Activated CD4-positive, alpha-beta T cell treated with anti-CD3 and anti-CD28 coated beads, Interleukin-2, amount 50 U/mL, for 48 hours (primary cell): Measurements from ENCODE around the gene TDRKH.
"Not testable (repeated sequence)": the region's sequence is repeated elsewhere in the genome, so short reads cannot be mapped to it uniquely, and the experiment has no call there.

ENCODE experiments used
- DNase-seq, 2 experiments: peaks; one replicate each; pipeline ENCODE4 v3.0.0-alpha.2; 2020

TDRKH gene

GRCh38 chr1:151801310-151801820 lies 11.1 kb upstream of the TDRKH start:
- no peak for DNase-seq

GRCh38 chr1:151800830-151801229 lies 10.5 kb upstream of the TDRKH start:
- DNase-seq = no peak

GRCh38 chr1:151799179-151800022 lies 9.1 kb upstream of the TDRKH start:
- DNase-seq = no peak

GRCh38 chr1:151798571-151798970 lies 8.3 kb upstream of the TDRKH start:
- no peak for DNase-seq

- peak in 1 of 2 experiments; percentile 13 for DNase-seq
These were observed 796 bp upstream of the TDRKH start for GRCh38 chr1:151790940-151791651.

DNA sequence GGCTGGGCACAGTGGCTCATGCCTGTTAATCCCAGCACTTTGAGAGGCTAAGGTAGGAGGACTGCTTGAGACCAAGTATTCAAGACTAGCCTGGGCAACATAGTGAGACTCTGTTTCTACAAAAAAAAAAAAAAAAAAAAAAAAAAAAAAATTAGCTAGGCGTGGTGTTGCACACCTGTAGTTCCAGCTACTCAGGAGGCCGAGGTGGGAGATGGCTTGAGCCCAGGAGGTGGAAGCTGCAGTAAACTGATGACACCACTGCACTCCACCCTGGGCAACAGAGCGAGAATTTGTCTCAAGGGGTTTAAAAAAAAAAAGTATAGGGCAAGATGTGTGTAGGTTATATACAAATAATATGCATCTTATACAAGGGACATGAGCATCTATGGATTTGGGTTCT lies 2.6 kb downstream of the TDRKH start:
- no peak for DNase-seq

DNA sequence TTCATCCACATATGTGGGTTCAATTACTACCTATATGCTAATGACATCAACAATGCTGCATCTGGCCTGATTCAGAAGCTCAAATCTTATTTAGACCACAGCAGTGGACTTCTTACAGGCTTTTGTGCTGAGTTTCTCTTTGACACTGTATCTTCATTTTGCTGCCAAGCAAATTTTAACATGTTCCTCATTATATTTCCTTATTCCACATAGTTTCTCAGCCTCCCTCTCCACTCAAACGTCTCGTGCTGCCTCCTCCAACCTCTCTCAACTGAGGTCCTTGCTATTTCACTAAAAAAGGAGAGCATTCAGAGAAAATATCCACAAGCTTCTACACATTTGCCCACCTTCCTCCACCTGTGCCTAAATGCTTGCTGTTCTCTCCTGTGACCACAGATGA lies 6.5 kb downstream of the TDRKH start:
- no peak for DNase-seq

DNA sequence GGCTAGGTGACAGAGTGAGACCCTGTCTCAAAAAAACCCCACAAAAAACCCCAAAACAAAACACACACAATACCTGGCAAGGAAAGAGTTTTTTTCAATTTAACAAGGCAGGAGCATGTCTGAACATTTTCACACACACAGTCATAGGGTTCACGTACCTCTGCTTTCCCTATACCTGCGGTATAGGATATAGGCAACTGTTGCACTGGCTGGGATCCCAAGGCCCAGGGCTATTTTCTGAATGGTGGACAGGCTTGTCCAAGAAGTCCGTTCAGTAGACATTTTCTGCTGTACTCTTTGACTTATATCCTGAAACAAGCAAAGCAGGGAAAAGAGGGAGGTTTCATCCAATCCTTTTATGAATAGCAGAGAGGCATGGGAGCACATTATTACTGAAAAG lies 7.6 kb downstream of the TDRKH start:
- no peak for DNase-seq

- not testable (repeated sequence) for DNase-seq
These were observed 8.3 kb downstream of the TDRKH start for GRCh38 chr1:151782026-151782425.

GRCh38 chr1:151780736-151781135 lies 9.6 kb downstream of the TDRKH start:
- DNase-seq = not testable (repeated sequence)

GRCh38 chr1:151779852-151780251 lies 10.4 kb downstream of the TDRKH start:
- no peak for DNase-seq

GRCh38 chr1:151777317-151777716 lies 13.0 kb downstream of the TDRKH start:
- no peak for DNase-seq

- no peak for DNase-seq
These were observed 13.6 kb downstream of the TDRKH start for GRCh38 chr1:151776665-151777062.

DNA sequence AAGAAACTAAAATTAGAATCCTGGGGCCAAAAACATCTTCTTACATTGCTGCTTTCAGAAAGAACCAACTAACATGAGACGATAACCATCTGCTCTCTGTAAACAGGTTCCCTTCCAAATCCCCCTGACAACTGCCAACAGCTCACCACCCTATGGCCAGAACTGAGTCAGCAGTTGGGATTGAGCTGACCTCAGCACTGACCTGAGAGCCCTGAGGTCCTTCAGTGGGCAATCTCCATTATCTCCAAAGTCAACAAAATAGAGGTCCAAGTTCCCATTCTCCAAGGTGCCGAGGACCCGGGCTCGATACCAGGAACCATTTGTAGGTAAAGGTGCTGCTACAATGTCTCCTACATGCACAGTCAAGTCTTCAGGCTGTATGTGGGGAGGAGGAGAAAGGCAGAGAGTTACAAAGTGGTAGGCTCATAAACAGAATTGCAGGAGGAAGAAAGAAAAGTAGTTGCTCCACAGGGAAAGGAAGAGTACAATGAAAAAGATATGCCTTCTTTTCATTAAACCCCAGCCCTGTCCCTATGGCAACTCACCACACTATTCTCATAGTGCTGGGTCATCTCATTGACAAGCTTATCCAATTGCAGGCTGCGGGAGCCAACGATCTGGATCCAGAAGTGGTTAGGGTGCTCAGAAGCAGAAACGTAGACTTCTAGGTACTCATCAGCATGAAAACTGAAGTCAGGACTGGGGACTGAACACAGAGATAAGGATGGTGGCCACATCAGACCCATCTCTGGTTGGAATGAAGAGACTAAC lies 14.2 kb downstream of the TDRKH start:
- no peak for DNase-seq

DNA sequence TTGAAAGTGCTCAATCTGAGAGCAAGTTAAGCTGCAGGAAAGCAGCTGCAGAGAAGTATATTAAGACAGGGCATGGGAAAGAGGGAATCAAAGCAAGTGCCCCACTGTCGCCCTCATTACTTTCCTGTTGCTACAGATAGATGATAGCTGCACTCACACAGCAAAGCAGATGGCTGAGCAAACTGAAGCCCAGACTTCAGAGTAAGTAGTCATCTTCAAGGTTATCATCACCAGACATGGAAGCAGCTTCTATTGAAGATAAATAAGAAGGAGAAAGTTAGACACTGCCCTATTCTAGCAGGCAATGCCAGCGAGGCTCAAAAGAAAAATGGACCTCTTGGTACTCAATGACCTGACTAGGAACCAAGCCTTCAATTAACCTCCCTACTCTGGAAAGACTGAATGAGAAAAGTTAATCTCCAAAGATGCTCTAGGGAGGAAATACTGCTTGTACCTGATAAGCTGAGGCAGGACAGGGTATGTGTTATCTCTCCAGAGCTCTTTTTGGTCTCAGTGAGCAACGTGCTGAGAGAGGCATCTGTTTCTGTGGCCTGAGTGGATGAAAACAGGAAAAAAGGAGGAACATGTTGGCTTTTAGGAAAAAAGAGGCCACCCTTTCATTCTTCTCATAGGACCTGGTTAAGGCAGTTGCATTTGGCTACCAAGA lies 15.9 kb downstream of the TDRKH start:
- DNase-seq = no peak

GRCh38 chr1:151773702-151774101 lies 16.6 kb downstream of the TDRKH start:
- DNase-seq = no peak

DNA sequence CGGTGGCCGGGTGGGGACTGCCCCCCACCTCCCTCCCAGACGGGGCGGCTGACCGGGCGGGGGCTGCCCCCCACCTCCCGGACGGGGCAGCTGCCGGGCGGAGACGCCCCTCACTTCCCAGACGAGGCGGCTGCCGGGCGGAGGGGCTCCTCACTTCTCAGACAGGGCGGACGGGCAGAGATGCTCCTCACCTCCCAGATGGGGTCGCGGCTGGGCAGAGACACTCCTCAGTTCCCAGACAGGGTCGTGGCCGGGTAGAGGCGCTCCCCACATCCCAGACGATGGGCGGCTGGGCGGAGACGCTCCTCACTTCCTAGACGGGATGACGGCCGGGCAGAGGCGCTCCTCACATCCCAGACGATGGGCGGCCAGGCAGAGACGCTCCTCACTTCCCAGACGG lies 21.0 kb downstream of the TDRKH start:
- not testable (repeated sequence) for DNase-seq

DNA sequence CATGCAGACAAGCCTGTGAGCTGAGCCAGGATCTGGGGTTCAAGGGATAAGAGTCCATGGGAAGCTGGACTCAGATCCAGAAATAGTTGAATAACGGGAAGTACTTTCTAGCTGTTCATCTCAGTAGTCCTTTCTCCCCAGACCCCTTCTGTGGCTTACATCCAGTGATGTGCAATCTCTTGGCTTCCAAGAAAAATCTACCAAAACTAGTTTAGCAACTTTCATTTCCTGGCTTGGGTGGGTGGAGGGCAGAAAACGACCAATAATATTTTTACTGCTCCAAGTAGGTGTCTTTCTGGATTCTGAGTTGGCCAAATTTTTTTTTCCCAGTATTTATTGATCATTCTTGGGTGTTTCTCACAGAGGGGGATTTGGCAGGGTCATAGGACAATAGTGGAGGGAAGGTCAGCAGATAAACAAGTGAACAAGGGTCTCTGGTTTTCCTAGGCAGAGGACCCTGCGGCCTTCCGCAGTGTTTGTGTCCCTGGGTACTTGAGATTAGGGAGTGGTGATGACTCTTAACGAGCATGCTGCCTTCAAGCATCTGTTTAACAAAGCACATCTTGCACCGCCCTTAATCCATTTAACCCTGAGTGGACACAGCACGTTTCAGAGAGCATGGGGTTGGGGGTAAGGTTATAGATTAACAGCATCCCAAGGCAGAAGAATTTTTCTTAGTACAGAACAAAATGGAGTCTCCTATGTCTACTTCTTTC lies 21.8 kb downstream of the TDRKH start:
- DNase-seq = not testable (repeated sequence)

DNA sequence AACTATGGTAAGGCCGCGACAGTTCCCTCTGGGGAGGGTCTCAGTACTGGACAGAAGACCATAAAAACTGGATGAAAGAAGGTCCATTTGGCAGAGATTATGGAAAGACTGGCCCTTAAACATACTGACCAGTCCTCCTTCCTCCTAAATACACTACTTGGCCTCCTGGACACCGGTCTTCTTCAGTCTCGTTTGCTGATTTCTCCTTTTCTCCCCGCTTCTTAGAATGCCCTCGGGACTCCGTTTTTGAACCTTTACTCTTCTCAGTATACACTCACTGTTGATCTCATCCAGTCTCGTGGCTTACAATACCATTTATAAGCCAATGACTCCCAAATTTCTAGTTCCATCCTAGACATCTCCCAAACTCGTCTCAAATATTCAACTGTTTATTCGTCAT lies 26.3 kb downstream of the TDRKH start:
- DNase-seq = no peak

GRCh38 chr1:151762941-151763921 lies 27.1 kb downstream of the TDRKH start, which contains the start of gene MRPL9:
Gene MRPL9, minus strand, starts transcription at chr1:151763496. Its CDS starts 17 bp downstream, at chr1:151763479.
- peak; percentile 85 to 89 for DNase-seq
